H9 (cell line): Measurements from ENCODE around the gene NTSR2. TPM values are rescaled to one million over a fixed set of nuclear protein-coding genes. Genes with fewer than 3 reads are reported as not detected.

ENCODE experiments used
- DNase-seq: peaks from one replicate; pipeline ENCODE4 v3.0.0-alpha.2; 2017
- H2AFZ ChIP-seq: one replicate; pipeline ENCODE4 v1.6.1; 2013; ENCODE audit warnings: mild to moderate bottlenecking, low read length, control low read depth, moderate library complexity
- H2AK5ac ChIP-seq: 2 replicates; pipeline ENCODE4 v1.6.1; 2013; ENCODE audit warnings: low read length, control low read depth, mixed read lengths; ENCODE audit not compliant: insufficient read length
- H2BK120ac ChIP-seq: one replicate; pipeline ENCODE4 v1.6.1; 2013; ENCODE audit warnings: low read depth, mild to moderate bottlenecking, low read length, control low read depth, inconsistent platforms; ENCODE audit not compliant: poor library complexity, severe bottlenecking
- H2BK12ac ChIP-seq: 2 replicates; pipeline ENCODE4 v1.6.1; 2013; ENCODE audit warnings: low read length, control low read depth, mixed read lengths, low read depth; ENCODE audit not compliant: insufficient read length
- H2BK15ac ChIP-seq: 2 replicates; pipeline ENCODE4 v1.6.1; 2013; ENCODE audit warnings: low read depth, low read length, control low read depth
- H2BK20ac ChIP-seq: one replicate; pipeline ENCODE4 v1.6.1; 2013; ENCODE audit warnings: low read depth, mild to moderate bottlenecking, low read length, control low read depth, inconsistent platforms; ENCODE audit not compliant: poor library complexity, severe bottlenecking
- H2BK5ac ChIP-seq: 2 replicates; pipeline ENCODE4 v1.6.1; 2013; ENCODE audit warnings: low read length, control low read depth, mixed read lengths; ENCODE audit not compliant: insufficient read length
- H3K14ac ChIP-seq: 2 replicates; pipeline ENCODE4 v1.6.1; 2013; ENCODE audit warnings: low read length, control low read depth; ENCODE audit not compliant: insufficient read depth
- H3K18ac ChIP-seq: 2 replicates; pipeline ENCODE4 v1.6.1; 2013; ENCODE audit warnings: low read depth, mild to moderate bottlenecking, mixed read lengths, low read length, control low read depth; ENCODE audit not compliant: insufficient read length
- H3K23ac ChIP-seq: 2 replicates; pipeline ENCODE4 v1.6.1; 2013; ENCODE audit warnings: low read length, control low read depth, mixed read lengths, low read depth; ENCODE audit not compliant: insufficient read length
- H3K23me2 ChIP-seq: 2 replicates; pipeline ENCODE4 v1.6.1; 2013; ENCODE audit warnings: low read depth, mild to moderate bottlenecking, mixed read lengths, low read length, control low read depth; ENCODE audit not compliant: insufficient read length, poor library complexity, severe bottlenecking
- H3K27ac ChIP-seq: 2 replicates; pipeline ENCODE4 v1.5.1; 2013; ENCODE audit warnings: low read length, control low read depth, mixed read lengths, low read depth; ENCODE audit not compliant: insufficient read length
- H3K27me3 ChIP-seq: 2 replicates; pipeline ENCODE4 v1.6.1; 2013; ENCODE audit warnings: low read length, control low read depth, inconsistent platforms; ENCODE audit not compliant: insufficient read depth
- H3K4ac ChIP-seq: 2 replicates; pipeline ENCODE4 v1.6.1; 2013; ENCODE audit warnings: low read depth, mild to moderate bottlenecking, control low read depth, inconsistent platforms, low read length, moderate library complexity
- H3K4me1 ChIP-seq: 2 replicates; pipeline ENCODE4 v1.6.1; 2013; ENCODE audit warnings: low read length, control low read depth, inconsistent platforms; ENCODE audit not compliant: insufficient read depth
- H3K4me2 ChIP-seq: 2 replicates; pipeline ENCODE4 v1.6.1; 2013; ENCODE audit warnings: low read length, control low read depth, mixed read lengths; ENCODE audit not compliant: insufficient read length, insufficient read depth
- H3K56ac ChIP-seq: 2 replicates; pipeline ENCODE4 v1.6.1; 2013; ENCODE audit warnings: low read depth, mild to moderate bottlenecking, mixed read lengths, low read length, control low read depth; ENCODE audit not compliant: insufficient read length
- H3K79me1 ChIP-seq: 2 replicates; pipeline ENCODE4 v1.6.1; 2013; ENCODE audit warnings: low read depth, mild to moderate bottlenecking, moderate library complexity, low read length, control low read depth, inconsistent platforms; ENCODE audit not compliant: insufficient read depth, poor library complexity, severe bottlenecking
- H3K79me2 ChIP-seq: 2 replicates; pipeline ENCODE4 v1.6.1; 2013; ENCODE audit warnings: low read length, control low read depth, inconsistent platforms; ENCODE audit not compliant: insufficient read depth
- H3K9ac ChIP-seq: 2 replicates; pipeline ENCODE4 v1.6.1; 2013; ENCODE audit warnings: low read length, control low read depth, mixed read lengths; ENCODE audit not compliant: insufficient read length; ENCODE audit errors: extremely low read depth
- H3K9me3 ChIP-seq: one replicate; pipeline ENCODE4 v1.6.1; 2013; ENCODE audit warnings: low read depth, low read length, inconsistent platforms; ENCODE audit not compliant: control insufficient read depth
- H3T11ph ChIP-seq: one replicate; pipeline ENCODE4 v1.6.1; 2013; ENCODE audit warnings: mild to moderate bottlenecking, low read length, control low read depth, inconsistent platforms
- H4K20me1 ChIP-seq: one replicate; pipeline ENCODE4 v1.6.1; 2013; ENCODE audit not compliant: control insufficient read depth, insufficient read length, insufficient read depth
- H4K5ac ChIP-seq: 2 replicates; pipeline ENCODE4 v1.6.1; 2013; ENCODE audit warnings: low read depth, mild to moderate bottlenecking, mixed read lengths, low read length, control low read depth; ENCODE audit not compliant: insufficient read length
- H4K8ac ChIP-seq: replicated peaks from 2 replicates; pipeline ENCODE4 v1.6.1; 2013; ENCODE audit warnings: low read length, control low read depth, mixed read lengths, low read depth; ENCODE audit not compliant: insufficient read length
- H4K91ac ChIP-seq: 2 replicates; pipeline ENCODE4 v1.6.1; 2013; ENCODE audit warnings: low read depth, mild to moderate bottlenecking, moderate library complexity, mixed read lengths, low read length, control low read depth; ENCODE audit not compliant: insufficient read length
- H3K27ac Mint-ChIP-seq, 3 experiments: 2 replicates in 2 of 3; 3 replicates in 1 of 3; pipeline ENCODE4 v1.8.0; 2020 to 2021; ENCODE audit warnings: mixed read lengths in 3 of 3, mild to moderate bottlenecking in 1 of 3, moderate library complexity in 1 of 3
- H3K27me3 Mint-ChIP-seq: 2 replicates; pipeline ENCODE4 v1.8.0; 2021; ENCODE audit warnings: low read depth, mild to moderate bottlenecking, moderate library complexity, mixed read lengths
- H3K36me3 Mint-ChIP-seq, 3 experiments: 2 replicates in 2 of 3; 3 replicates in 1 of 3; pipeline ENCODE4 v1.8.0; 2020 to 2021; ENCODE audit warnings: low read depth in 3 of 3, mixed read lengths in 3 of 3; ENCODE audit not compliant: insufficient read depth in 1 of 3
- H3K4me1 Mint-ChIP-seq, 2 experiments: 2 replicates each; pipeline ENCODE4 v1.8.0; 2020; ENCODE audit warnings: mixed read lengths in 2 of 2
- H3K4me3 Mint-ChIP-seq, 2 experiments: 2 replicates in 1 of 2; 3 replicates in 1 of 2; pipeline ENCODE4 v1.8.0; 2020 to 2021; ENCODE audit warnings: mild to moderate bottlenecking in 2 of 2, mixed read lengths in 2 of 2, moderate library complexity in 1 of 2
- H3K9me3 Mint-ChIP-seq, 2 experiments: 2 replicates in 1 of 2; 3 replicates in 1 of 2; pipeline ENCODE4 v1.8.0; 2020; ENCODE audit warnings: mild to moderate bottlenecking in 2 of 2, mixed read lengths in 2 of 2, moderate library complexity in 1 of 2
- WGBS: extraction: QIAGEN DNeasy Blood & Tissue Kit; methylation state at CpG from one replicate; pipeline ENCODE4 v1.1.7; 2013; ENCODE audit warnings: missing lambda C conversion rate, low lambda C conversion rate, mixed read lengths; ENCODE audit not compliant: insufficient read length; ENCODE audit errors: extremely low coverage; 5-methylcytosine and 5-hydroxymethylcytosine counted together
- total RNA-seq: library from RNA; stranded (reverse); gene quantifications from 2 replicates; pipeline ENCODE4 v1.2.1, GENCODE V29; 2021
- TF ChIP-seq, protein P1 (sequence below): fragments of 200-600 bp; sonication (generic); conservative IDR thresholded peaks from 3 replicates; pipeline ENCODE4 v1.8.0; 2021; ENCODE audit warnings: antibody characterized with exemption, mild to moderate bottlenecking

The NTSR2 gene
- total RNA-seq, 1 experiment from 2014 or later = not detected

DNA sequence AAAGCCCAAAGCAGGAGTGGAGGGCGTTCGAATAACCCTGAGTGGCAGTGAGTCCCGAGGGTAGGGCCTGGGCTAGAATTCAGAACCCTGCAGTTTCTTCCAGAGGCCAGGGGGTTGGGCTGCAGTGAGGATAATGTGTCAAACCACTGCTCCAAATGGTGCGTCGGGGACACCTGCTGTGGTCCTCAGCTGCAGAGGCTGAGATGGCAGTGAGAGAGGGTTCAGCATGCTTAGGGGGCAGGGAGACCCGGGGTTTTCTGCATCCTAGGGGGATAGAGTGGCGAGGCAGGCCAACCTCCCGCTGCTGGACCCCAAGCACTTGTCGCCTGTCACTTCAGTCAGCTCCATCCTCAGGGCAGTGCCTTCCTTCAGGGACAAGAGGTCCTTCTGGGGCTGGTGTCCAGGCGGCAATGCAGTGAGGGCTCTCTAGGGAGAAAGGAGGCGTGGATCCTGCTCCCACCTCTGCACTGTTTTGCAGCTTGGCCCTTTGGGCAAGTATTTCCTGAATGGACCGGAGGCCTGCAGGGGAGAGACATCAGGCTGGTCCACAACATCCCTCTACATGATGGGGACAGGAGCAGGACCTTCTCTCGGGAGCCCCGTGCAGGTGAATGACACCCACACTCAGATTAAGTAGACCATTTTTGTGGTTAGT lies 8.4 kb upstream of the NTSR2 start:
- no peak overlapping the region for H3K9ac ChIP-seq
- no peak overlapping the region for H2BK12ac ChIP-seq
- H3K79me2 ChIP-seq = no peaks in the 10 kb centered on the region
- H3K27me3 Mint-ChIP-seq = peaks cover 22% of the 10 kb centered on the region
- TF ChIP-seq, protein P1, sequence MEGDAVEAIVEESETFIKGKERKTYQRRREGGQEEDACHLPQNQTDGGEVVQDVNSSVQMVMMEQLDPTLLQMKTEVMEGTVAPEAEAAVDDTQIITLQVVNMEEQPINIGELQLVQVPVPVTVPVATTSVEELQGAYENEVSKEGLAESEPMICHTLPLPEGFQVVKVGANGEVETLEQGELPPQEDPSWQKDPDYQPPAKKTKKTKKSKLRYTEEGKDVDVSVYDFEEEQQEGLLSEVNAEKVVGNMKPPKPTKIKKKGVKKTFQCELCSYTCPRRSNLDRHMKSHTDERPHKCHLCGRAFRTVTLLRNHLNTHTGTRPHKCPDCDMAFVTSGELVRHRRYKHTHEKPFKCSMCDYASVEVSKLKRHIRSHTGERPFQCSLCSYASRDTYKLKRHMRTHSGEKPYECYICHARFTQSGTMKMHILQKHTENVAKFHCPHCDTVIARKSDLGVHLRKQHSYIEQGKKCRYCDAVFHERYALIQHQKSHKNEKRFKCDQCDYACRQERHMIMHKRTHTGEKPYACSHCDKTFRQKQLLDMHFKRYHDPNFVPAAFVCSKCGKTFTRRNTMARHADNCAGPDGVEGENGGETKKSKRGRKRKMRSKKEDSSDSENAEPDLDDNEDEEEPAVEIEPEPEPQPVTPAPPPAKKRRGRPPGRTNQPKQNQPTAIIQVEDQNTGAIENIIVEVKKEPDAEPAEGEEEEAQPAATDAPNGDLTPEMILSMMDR = no peak
- no peak overlapping the region for H3K4ac ChIP-seq
- peaks cover 4% of the 10 kb centered on the region; the same call in 1 of the 2 replicates for H3K4me1 ChIP-seq
- no peaks in the 10 kb centered on the region for H4K20me1 ChIP-seq
- WGBS = no CpG with 5 or more reads among the region's 14 CpGs
- H3K4me3 Mint-ChIP-seq = no peak overlapping the region
- H3K14ac ChIP-seq = no peak overlapping the region
- H3K27me3 ChIP-seq = no peaks in the 10 kb centered on the region
- no peak overlapping the region for H2BK20ac ChIP-seq
- H3K23me2 ChIP-seq = no peaks in the 10 kb centered on the region
- no peak overlapping the region for H2BK120ac ChIP-seq
- no peak overlapping the region for H4K8ac ChIP-seq
- DNase-seq = peak; percentile 29
- H3K9me3 ChIP-seq = no peaks in the 10 kb centered on the region
- no peak overlapping the region for H3K18ac ChIP-seq
- no peak overlapping the region for H3K56ac ChIP-seq
- H3K23ac ChIP-seq = no peak overlapping the region
- H4K5ac ChIP-seq = no peak overlapping the region
- H2AFZ ChIP-seq = no peak overlapping the region
- no peaks in the 10 kb centered on the region for H3K79me1 ChIP-seq
- H3K36me3 Mint-ChIP-seq = no peaks in the 10 kb centered on the region; a peak in 1 of 7 replicates
- H3K27ac ChIP-seq = no peak overlapping the region
- no peak overlapping the region for H4K91ac ChIP-seq
- no peak overlapping the region for H2AK5ac ChIP-seq
- H3K4me2 ChIP-seq = no peak overlapping the region
- peaks cover 44 to 53% of the 10 kb centered on the region in 2 experiments for H3K4me1 Mint-ChIP-seq
- H2BK15ac ChIP-seq = no peak overlapping the region
- no peak overlapping the region for H3T11ph ChIP-seq
- no peak overlapping the region for H2BK5ac ChIP-seq
- H3K9me3 Mint-ChIP-seq = no peaks in the 10 kb centered on the region
- H3K27ac Mint-ChIP-seq = no peak overlapping the region
